NCI-H345 treated with DMSO at 0.1 percent for 48 hours (cell line): Measurements from ENCODE around the gene MPP2.
"Not testable (repeated sequence)": the region's sequence is repeated elsewhere in the genome, so short reads cannot be mapped to it uniquely, and the experiment has no call there.

Source experiments
- DNase-seq: peaks from one replicate; lab custom pipeline; 2025; ENCODE audit not compliant: unreplicated experiment; lab: John Stamatoyannopoulos, UW

Gene MPP2

DNA sequence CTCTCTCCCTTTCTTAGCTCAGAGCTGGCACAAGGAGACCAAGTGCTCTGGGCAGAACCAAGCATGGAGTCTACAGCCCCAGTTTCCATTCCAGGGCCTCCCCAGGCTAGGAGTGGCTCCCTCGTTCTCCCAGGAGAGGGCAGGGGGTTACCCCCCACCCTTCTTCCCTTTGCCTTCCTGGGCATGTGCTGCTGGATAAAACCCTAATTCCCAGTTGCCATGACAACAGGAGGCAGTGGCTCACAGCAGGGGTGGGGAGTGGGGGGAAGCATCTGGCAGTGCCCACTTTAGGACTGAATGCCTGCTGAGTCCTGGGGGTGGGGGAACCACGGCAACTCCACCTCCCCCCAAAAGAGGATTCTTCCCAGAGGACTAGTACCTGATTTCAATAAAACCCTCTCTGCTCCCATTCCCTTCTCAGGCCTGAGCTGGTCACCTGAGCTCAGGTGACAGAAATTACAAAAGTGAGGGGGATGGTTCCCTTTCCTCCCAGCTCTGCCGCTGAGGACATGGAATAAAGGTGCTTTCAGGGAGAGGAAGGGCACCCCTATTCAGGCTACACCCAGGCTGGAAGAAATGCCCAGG is 1.8 kb downstream of the MPP2 start:
- no peak for DNase-seq

- DNase-seq, result no peak
Measured at GRCh38 chr17:43901861-43902589, 5.3 kb downstream of the MPP2 start.

DNA sequence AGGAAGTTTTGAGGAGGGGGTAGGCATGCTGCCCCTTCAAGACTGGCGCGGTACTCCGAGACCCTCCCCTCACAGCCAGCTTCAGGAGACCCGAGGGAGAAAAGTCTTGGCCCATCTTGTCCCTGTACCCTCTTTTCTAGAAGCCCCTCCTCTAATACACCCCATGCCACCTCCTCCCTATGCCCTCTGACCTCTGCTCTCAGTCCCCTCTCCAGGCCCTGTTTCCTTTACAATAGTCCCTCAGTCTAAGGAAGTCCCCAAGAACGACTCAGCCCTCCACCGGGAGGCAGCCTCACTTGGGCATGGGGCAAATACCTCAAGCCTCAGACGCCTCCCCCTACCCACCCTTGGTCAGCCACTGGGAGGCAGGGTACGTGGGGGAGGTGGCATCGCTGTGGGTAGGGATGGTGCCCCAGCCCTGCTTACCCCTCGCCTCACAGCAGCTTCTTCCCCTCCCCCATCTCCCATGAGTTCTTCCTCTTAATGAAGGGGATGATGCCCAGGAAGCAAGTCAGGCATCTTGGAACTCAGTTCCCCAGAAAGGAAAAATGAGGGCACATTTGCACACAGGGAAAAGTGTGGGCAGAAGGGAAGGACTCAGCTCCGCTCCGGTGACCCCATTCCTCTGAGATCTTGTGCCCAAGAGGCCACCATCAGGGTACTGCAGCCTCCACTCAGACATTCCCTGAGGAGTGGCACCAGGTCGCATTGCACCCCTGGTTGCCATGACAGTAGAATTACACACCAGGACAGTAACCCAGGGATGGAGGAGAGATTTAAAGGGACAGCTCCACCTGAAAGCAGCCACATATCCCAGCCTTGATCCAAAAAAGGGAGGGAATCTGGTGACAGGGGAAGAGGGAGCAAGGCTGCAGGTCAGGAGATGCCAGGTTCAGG is 6.2 kb downstream of the MPP2 start:
- DNase-seq, result no peak

GRCh38 chr17:43900183-43900857 is 7.0 kb downstream of the MPP2 start:
- peak; percentile 81 for DNase-seq

DNA sequence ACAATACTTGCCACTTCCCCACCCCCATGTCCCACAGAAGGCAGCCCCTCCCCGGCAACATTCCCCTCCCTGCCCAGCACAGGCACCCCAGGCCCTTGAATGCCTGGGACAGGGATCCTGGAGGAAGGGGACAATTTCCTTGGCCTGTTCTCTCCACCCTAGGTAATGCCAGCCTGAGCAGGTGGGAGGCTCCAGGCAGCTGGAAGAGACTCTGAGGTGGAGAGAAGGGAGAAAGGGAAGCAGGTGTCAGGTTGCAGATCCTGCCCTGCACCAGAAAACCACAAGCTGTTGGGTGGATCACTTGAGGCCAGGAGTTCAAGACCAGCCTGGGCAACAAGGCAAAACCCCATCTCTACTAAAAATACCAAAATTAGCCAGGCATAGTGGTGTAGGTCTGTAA is 8.9 kb downstream of the MPP2 start:
- no peak for DNase-seq

DNA sequence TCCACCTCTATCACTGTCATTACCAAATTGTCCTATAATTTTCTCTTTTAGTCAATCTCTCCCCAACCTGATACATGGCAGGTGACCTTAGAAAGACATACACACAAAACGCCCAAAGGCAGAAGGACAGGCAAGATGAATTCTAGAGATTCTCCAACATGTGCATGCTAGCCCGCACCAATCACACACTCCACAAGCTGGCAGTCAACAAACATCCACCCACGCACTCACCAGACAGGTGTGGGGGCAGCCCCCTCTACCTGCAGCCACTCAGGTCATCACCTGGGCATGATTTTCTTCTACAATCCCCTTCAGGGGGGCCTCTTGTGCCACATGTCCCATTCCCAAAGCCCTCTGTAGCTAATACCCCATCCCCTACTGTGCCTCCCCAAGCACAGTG is 9.5 kb downstream of the MPP2 start:
- no peak for DNase-seq

- not testable (repeated sequence) for DNase-seq
Measured at GRCh38 chr17:43894494-43894893, 12.8 kb downstream of the MPP2 start.

GRCh38 chr17:43892647-43892952 is 14.7 kb downstream of the MPP2 start:
- no peak for DNase-seq

DNA sequence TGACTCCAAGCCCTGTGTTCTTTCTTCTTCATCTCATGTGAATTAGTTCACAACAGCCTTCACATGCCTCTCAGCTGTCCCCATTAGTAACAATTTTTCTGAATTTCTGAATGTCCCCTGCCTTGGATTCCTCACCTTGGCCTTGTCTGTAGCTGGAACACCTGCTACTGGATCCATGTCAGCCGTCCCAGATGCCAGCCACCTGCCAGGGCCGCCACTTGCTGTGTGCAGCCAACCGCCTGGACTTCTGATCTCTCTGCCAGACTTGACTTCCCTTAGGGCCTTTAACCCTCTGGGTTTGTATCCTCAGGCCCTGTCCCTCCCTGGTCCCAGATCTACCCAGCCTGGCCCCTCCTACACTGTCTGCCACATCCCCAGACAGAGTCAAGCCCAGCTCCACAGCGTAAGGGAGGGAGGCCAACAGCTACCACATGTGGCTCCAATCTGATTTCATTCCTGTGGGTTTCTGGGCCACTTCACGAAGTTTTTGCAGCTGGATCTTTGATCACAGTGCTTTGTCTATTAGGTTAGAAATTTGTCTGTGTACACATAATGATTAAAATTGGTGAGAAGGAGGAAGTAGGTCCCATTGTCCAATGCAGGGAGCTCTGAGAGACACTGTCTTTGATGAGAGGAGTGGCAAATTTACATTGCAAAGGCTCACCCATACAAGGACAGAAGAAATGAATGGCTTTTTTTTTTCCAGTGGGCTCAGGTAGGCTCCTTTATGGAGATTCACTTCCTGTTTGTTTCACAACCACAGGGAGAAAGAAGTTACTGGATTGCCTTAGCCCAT is 15.3 kb downstream of the MPP2 start:
- DNase-seq, result no peak

- no peak for DNase-seq
Measured at GRCh38 chr17:43890240-43890639, 17.1 kb downstream of the MPP2 start.

- no peak for DNase-seq
Measured at GRCh38 chr17:43888548-43888947, 18.8 kb downstream of the MPP2 start.

- no peak for DNase-seq
Measured at GRCh38 chr17:43882761-43883415, 24.4 kb downstream of the MPP2 start.

- no peak for DNase-seq
Measured at GRCh38 chr17:43881758-43882505, 25.4 kb downstream of the MPP2 start.

DNA sequence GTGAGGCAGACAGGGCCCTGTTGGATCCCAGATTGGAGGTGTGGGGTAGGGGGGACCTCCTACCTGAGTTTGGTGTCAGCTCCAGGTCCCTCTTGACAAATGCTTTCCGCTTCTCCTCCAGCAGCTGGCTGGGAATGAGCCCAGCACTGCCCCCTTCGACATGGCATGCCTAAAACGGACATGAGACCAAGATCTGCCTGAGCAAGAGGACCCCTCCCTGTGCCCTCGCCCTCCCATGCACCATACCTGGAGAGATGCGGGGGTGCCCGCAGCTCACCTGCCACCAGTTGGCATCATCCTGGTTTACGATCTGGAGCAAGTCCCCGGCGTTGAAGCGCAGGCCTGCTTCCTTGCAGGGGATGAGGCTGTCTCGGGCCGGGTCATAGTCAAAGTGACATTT is 26.2 kb downstream of the MPP2 start:
- DNase-seq, result no peak

DNA sequence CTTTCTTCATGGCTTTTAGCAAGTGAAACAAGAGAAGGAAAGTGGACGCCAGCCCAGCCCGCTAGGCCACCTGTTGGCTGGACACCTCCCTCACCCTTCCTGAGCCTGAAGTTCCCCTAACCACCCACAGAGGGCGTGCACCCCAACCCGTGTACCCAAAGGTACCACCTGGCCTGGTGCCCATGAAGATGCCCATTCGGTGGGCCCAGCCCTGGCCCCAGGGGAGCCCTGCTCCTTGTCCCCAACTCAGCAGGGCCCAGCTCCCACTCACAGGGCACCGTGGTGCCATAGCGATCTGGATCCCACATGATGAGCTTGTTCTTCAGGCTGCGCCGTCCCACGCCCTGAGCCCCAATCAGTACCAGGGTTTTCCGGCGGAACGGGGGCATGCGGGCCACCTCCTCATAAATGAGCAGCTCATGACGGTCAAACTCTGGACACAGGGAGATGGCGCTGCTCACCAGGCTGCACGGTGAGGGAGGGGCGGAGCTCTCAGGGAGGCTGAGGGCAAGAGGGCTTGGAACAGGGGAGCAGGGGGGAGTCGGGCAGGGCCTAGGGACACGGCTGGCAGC is 26.8 kb downstream of the MPP2 start:
- no peak for DNase-seq

DNA sequence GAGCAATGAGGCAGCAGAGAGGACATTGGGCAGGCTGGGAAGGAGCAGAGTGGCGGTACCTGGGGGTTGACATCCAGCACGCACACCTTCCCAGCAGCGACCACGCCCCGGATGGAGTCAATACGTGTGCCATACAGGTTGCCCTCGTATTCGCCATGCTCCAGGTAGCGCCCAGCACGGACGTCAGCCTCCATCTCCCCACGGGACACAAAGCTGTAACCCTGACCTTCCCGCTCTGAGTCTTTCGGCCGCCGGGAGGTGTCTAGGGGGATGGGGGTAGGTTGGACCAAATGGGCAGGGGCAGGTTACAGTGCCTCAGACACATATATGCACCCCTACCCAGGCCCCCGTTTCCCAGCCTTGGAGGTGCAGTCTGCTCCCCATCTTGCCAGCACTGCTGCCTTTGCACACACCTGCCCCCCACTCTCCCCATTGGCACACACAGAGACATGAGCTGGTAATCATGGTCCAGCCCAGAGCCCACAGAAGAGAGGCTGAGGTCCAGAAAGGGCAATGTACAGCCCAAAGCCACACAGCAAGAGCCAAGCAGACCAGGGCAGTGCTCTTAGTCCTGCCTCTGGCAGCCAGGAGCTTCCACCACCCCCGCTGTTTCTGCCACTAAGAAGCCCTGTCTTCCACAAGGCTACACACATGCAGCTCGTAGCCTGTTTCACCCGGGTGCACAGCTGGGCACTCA is 27.5 kb downstream of the MPP2 start:
- no peak for DNase-seq

- peak; percentile 11 for DNase-seq
Measured at GRCh38 chr17:43878260-43879175, 28.8 kb downstream of the MPP2 start.
